PFSK-1 (cell line): ENCODE measurements around the gene ZEB2.

Experiments used
- FOXP2 ChIP-seq: optimal IDR thresholded peaks from 2 replicates; pipeline ENCODE3; 2011; ENCODE audit warnings: borderline replicate concordance, control low read depth, inconsistent platforms; ENCODE audit not compliant: insufficient read depth; ENCODE audit errors: extremely low read length, extremely low read depth
- POLR2AphosphoS5 ChIP-seq: IDR thresholded peaks from 2 replicates; pipeline ENCODE4 v1.6.1; 2012; ENCODE audit warnings: low read depth, mild to moderate bottlenecking, control low read depth, low read length, moderate library complexity
- REST ChIP-seq, 2 experiments: IDR thresholded peaks; 2 replicates each; pipeline versions ENCODE4 v1.6.1 to v1.8.0; 2011 to 2012; ENCODE audit warnings: low read depth in 2 of 2, low read length in 2 of 2, control low read depth in 1 of 2, inconsistent platforms in 1 of 2, mild to moderate bottlenecking in 1 of 2, moderate library complexity in 1 of 2; ENCODE audit not compliant: insufficient read depth in 1 of 2
- SIN3A ChIP-seq: IDR thresholded peaks from 2 replicates; pipeline ENCODE4 v1.6.1; 2012; ENCODE audit warnings: mild to moderate bottlenecking, low read length, moderate library complexity, borderline replicate concordance; ENCODE audit not compliant: insufficient read depth
- TAF1 ChIP-seq: IDR thresholded peaks from 2 replicates; pipeline ENCODE4 v1.6.1; 2012; ENCODE audit warnings: low read length, control low read depth, borderline replicate concordance; ENCODE audit not compliant: insufficient read depth

DNA sequence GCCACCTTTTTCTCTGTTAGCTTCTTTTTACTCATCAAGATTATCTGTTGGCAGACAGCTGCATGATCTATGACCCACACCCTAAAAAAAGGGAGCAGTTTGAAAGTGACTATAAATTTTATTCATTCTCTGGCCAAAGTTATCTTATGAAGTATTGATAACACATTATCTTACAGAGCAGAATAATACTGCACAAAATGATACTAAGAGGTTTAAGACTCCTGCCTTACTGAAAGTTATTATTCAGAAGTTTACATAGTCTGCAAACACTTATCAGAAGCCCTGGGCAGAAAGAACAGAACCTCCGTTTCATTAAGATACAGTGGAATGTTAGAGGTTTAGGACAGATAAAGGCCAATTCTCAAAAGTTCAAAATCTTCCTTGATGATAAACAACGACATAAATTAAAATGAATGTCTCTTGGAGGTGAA, 78.2 kb downstream of the ZEB2 start:
- no peak for TF ChIP-seq TAF1
- no peak for TF ChIP-seq POLR2AphosphoS5
- no peak for TF ChIP-seq SIN3A
- TF ChIP-seq REST (IDR thresholded peaks at IDR 0.05; ENCODE audit: insufficient read depth in 1 of 2, low read depth in 2 of 2, low read length in 2 of 2), result no peak
- TF ChIP-seq FOXP2, result no peak
